Mammary epithelial cell (primary cell): Measurements from ENCODE around the gene CALCOCO1.

Experiments used
- EZH2 ChIP-seq: IDR thresholded peaks from 2 replicates; pipeline ENCODE4 v1.6.1; 2012; ENCODE audit warnings: low read length, inconsistent platforms, borderline replicate concordance
- TF ChIP-seq, protein P1 (sequence below), 2 donors: IDR thresholded peaks in 1 of 2; conservative IDR thresholded peaks in 1 of 2; 2 replicates each; pipeline ENCODE4 v1.5.1; 2011 to 2012; ENCODE audit warnings: inconsistent platforms in 2 of 2, low read length in 2 of 2, mild to moderate bottlenecking in 2 of 2, control low read depth in 1 of 2, low read depth in 1 of 2; ENCODE audit not compliant: insufficient read depth in 1 of 2; ENCODE audit errors: extremely low read depth in 1 of 2

- TF ChIP-seq EZH2 = no peak
- TF ChIP-seq, protein P1, sequence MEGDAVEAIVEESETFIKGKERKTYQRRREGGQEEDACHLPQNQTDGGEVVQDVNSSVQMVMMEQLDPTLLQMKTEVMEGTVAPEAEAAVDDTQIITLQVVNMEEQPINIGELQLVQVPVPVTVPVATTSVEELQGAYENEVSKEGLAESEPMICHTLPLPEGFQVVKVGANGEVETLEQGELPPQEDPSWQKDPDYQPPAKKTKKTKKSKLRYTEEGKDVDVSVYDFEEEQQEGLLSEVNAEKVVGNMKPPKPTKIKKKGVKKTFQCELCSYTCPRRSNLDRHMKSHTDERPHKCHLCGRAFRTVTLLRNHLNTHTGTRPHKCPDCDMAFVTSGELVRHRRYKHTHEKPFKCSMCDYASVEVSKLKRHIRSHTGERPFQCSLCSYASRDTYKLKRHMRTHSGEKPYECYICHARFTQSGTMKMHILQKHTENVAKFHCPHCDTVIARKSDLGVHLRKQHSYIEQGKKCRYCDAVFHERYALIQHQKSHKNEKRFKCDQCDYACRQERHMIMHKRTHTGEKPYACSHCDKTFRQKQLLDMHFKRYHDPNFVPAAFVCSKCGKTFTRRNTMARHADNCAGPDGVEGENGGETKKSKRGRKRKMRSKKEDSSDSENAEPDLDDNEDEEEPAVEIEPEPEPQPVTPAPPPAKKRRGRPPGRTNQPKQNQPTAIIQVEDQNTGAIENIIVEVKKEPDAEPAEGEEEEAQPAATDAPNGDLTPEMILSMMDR (conservative IDR thresholded peaks at IDR 0.05 in 1 of 2, IDR thresholded peaks at IDR 0.05 in 1 of 2; ENCODE audit: extremely low read depth in 1 of 2, insufficient read depth in 1 of 2, low read depth in 1 of 2, low read length in 2 of 2) = no peak
Observed at GRCh38 chr12:53683983-53684382, 43.3 kb downstream of the CALCOCO1 start.
